Aorta (tissue), 5 donors: Measurements from ENCODE around the gene AP4M1. TPM values are rescaled to one million over a fixed set of nuclear protein-coding genes. Genes with fewer than 3 reads are reported as not detected.

ENCODE experiments used
- ATAC-seq: fragments of 200-7000 bp; cut with Tn5 transposase; one replicate; pipeline ENCODE4 v1.9.1; 2022; ENCODE audit warnings: moderate library complexity; ENCODE audit not compliant: low FRiP score
- DNase-seq, 2 donors: peaks; one replicate each; pipeline ENCODE4 v3.0.0-alpha.2; 2020
- H3K27ac ChIP-seq, 2 donors: one replicate each; pipeline ENCODE4 v1.5.1; 2013; ENCODE audit warnings: low read length in 2 of 2, mild to moderate bottlenecking in 2 of 2, moderate library complexity in 2 of 2, control low read depth in 1 of 2, inconsistent platforms in 1 of 2, low read depth in 1 of 2
- H3K27me3 ChIP-seq, 2 donors: one replicate each; pipeline ENCODE4 v1.6.1; 2013; ENCODE audit warnings: control low read depth in 1 of 2, low read length in 1 of 2, mild to moderate bottlenecking in 1 of 2, moderate library complexity in 1 of 2; ENCODE audit not compliant: insufficient read depth in 2 of 2, control insufficient read depth in 1 of 2
- H3K36me3 ChIP-seq, 2 donors: one replicate each; pipeline ENCODE4 v1.6.1; 2013; ENCODE audit warnings: control low read depth in 1 of 2, low read length in 1 of 2, mild to moderate bottlenecking in 1 of 2; ENCODE audit not compliant: insufficient read depth in 2 of 2, control insufficient read depth in 1 of 2
- H3K4me1 ChIP-seq, 2 donors: one replicate each; pipeline ENCODE4 v1.6.1; 2013; ENCODE audit warnings: low read length in 2 of 2, control low read depth in 1 of 2, mild to moderate bottlenecking in 1 of 2, moderate library complexity in 1 of 2; ENCODE audit not compliant: insufficient read depth in 2 of 2, control insufficient read depth in 1 of 2
- H3K4me3 ChIP-seq, 2 donors: one replicate each; pipeline ENCODE4 v1.5.1; 2013; ENCODE audit warnings: low read length in 2 of 2, control low read depth in 1 of 2, mild to moderate bottlenecking in 1 of 2
- H3K9me3 ChIP-seq: one replicate; pipeline ENCODE4 v1.6.1; 2013; ENCODE audit warnings: mild to moderate bottlenecking, low read length; ENCODE audit not compliant: control insufficient read depth
- WGBS, 2 donors: extraction: QIAGEN DNeasy Blood & Tissue Kit; methylation state at CpG; one replicate each; pipeline ENCODE4 v1.1.7; 2013; 5-methylcytosine and 5-hydroxymethylcytosine counted together
- intact Hi-C, 2 donors: fragments of 100-400 bp; cut with DNase I; formaldehyde crosslinking; loops; one replicate each; pipeline versions ENCODE4 v1.14.2 to v1.15.0; 2022
- polyA plus RNA-seq, 2 donors: library from polyadenylated mRNA; stranded (reverse); fragments of 200-250 nt; gene quantifications; one replicate each; pipeline ENCODE4 v1.2.3, GENCODE V29; 2013
- total RNA-seq, 2 donors: library from RNA; stranded (reverse); fragmentation: NEBNext Ultra II Directional; extraction: Animal tissue kit (Norgen Biotek cat#: 25700); gene quantifications; one replicate each; pipeline ENCODE4 v1.2.1, GENCODE V29; 2021
- donor health status: healthy with polysubstance abuse.
- donor health status: Bipolar disorder and iron deficiency.
- donor health status: DM: no; HTN: no; CAD: no.
- donor health status: DM: no; HTN: no; CAD: no.
- donor health status: DM: yes; HTN: yes; CAD: no.

The AP4M1 gene
- total and polyA plus RNA-seq, 4 donors = 8.1 to 60.9 (median 17.7) TPM

DNA sequence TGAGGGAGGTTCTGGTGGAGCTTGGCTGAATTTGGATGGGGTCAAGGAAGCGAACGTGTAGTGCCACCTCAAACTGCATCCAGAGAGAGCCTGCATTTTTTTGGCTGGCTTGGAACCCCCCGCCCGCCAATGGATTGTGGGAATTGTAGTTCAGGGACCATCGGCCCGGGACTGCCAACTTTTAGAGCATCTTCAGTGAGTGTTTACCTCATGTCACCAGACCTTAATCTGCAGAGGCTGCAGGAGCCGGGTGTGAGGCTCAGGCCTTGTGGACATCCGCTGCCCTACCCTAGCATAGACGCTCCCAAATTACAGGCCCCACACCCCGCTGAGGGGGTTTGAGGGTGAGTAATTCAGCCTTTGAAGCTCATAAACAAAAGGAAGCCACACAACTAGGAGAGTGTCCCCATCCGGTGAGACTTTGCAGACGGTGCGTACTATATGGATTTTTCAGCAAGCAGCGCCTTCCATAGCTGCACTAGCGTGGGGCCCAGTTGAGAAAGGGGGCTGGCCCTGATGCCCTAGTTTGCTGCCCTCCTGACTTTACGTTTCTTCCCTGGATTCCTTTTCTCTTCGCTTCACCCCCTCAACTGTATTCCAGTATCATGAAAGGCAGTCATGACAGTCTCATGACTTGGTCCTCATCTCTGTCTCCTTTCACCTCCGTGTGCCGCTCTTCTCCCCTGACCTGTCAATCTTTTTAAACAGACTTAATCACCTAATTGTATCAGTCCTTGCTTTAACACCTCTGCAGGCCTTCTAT is 18.7 kb downstream of the AP4M1 start:
- H3K9me3 ChIP-seq = no peaks in the 10 kb centered on the region
- intact Hi-C loops = loop anchor here in 1 of 2 donors (2.0 kb wide), 1 partner anchor 19 kb away; the partner anchor contains the start of genes AP4M1 and MCM7
- no peaks in the 10 kb centered on the region for H3K27me3 ChIP-seq
- H3K27ac ChIP-seq = peak overlapping the region in 1 of 2 donors; percentile 29
- H3K4me1 ChIP-seq = peaks cover 0 to 2% of the 10 kb centered on the region in 2 donors
- ATAC-seq = peak; percentile 83
- peak overlapping the region; percentile 55 to 71 for H3K4me3 ChIP-seq
- DNase-seq = peak; percentile 78 to 84
- no peaks in the 10 kb centered on the region for H3K36me3 ChIP-seq
- 10 to 11% methylated on average over 19 of the region's 19 CpGs for WGBS, 2 donors

DNA sequence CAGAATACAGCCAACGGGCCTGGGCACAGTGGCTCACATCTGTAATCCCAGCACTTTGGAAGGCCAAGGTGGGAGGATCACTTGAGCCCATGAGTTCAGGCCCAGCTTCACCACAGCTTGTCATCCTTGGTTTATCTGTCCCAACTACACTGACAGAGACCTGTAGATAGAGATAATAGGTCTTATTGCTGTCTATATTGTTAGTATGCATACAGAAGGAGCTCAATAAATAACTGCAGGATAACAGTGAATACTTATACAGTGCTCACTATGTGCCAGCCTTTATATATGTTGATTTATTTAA is 19.2 kb downstream of the AP4M1 start:
- Histone ChIP-seq H3K36me3 (no peaks in the 10 kb centered on the region), H3K9me3 (no peaks in the 10 kb centered on the region), H3K27ac (peak overlapping the region in 1 of 2 donors; percentile 2), H3K4me1 (peaks cover 0 to 2% of the 10 kb centered on the region in 2 donors), H3K4me3 (no peak overlapping the region), H3K27me3 (no peaks in the 10 kb centered on the region)
- 13 to 19% methylated on average over 1 of the region's 1 CpG for WGBS, 2 donors
- intact Hi-C loops = no loop called here
- no peak for ATAC-seq
- DNase-seq = no peak

DNA sequence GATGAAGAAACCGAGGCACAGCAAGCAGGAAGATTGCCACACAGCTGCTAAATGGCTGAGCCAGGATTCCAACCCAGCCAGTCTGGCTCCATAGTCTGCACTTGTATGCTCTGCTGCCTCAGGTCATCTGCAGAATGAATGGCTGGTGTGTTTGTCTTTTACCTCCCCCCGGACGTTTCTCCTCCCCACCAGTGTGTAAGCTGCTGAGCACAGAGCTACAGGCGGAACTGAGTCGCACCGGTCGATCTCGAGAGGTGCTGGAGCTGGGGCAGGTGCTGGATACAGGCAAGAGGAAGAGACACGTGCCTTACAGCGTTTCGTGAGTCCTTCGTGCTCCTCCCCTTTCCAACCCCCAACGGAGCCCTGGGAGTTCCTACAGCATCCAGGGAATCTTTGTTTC is 20.6 kb downstream of the AP4M1 start:
- no peak overlapping the region for H3K4me3 ChIP-seq
- H3K4me1 ChIP-seq = peaks cover 0 to 2% of the 10 kb centered on the region in 2 donors
- ATAC-seq = no peak
- no peak overlapping the region for H3K27ac ChIP-seq
- intact Hi-C loops = no loop called here
- 70 to 74% methylated on average over 12 to 13 of the region's 13 CpGs for WGBS, 2 donors
- H3K9me3 ChIP-seq = no peaks in the 10 kb centered on the region
- H3K36me3 ChIP-seq = no peaks in the 10 kb centered on the region
- no peak for DNase-seq
- H3K27me3 ChIP-seq = no peaks in the 10 kb centered on the region

GRCh38 chr7:100122568-100122967 is 21.1 kb downstream of the AP4M1 start:
- no peak overlapping the region for H3K27ac ChIP-seq
- ATAC-seq = no peak
- WGBS, 2 donors = 90 to 100% methylated on average over 1 of the region's 1 CpG
- intact Hi-C loops = no loop called here
- H3K9me3 ChIP-seq = no peaks in the 10 kb centered on the region
- no peak for DNase-seq
- H3K4me3 ChIP-seq = no peak overlapping the region
- H3K4me1 ChIP-seq = peaks cover 0 to 2% of the 10 kb centered on the region in 2 donors
- H3K36me3 ChIP-seq = no peaks in the 10 kb centered on the region
- no peaks in the 10 kb centered on the region for H3K27me3 ChIP-seq

DNA sequence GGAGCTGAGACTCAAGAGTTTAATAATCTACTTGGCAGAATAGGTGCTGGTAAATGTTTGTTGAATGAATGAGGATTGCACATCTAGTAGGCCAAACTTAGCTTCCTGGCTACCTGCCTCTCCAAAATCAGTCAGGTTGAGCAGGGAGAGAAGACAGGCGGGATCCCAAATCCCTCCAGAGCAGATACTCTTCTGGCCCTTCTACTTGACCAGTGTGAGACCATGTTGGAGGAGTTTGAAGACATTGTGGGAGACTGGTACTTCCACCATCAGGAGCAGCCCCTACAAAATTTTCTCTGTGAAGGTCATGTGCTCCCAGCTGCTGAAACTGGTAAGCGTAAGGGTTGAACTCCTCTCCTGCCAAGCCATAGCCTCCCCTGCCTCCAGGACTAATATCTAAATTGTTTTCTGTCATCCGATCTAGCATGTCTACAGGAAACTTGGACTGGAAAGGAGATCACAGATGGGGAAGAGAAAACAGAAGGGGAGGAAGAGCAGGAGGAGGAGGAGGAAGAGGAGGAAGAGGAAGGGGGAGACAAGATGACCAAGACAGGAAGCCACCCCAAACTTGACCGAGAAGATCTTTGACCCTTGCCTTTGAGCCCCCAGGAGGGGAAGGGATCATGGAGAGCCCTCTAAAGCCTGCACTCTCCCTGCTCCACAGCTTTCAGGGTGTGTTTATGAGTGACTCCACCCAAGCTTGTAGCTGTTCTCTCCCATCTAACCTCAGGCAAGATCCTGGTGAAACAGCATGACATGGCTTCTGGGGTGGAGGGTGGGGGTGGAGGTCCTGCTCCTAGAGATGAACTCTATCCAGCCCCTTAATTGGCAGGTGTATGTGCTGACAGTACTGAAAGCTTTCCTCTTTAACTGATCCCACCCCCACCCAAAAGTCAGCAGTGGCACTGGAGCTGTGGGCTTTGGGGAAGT is 23.1 kb downstream of the AP4M1 start:
- 85% methylated on average over 4 of the region's 4 CpGs for WGBS, 2 donors
- DNase-seq = no peak
- intact Hi-C loops = loop anchor here in 1 of 2 donors (5.0 kb wide), 1 partner anchor 32 kb away; no protein-coding TSS in a partner anchor
- Histone ChIP-seq H3K27ac (no peak overlapping the region), H3K27me3 (no peaks in the 10 kb centered on the region), H3K4me3 (no peak overlapping the region), H3K9me3 (no peaks in the 10 kb centered on the region), H3K36me3 (no peaks in the 10 kb centered on the region), H3K4me1 (peaks cover 0 to 2% of the 10 kb centered on the region in 2 donors)
- ATAC-seq = no peak

DNA sequence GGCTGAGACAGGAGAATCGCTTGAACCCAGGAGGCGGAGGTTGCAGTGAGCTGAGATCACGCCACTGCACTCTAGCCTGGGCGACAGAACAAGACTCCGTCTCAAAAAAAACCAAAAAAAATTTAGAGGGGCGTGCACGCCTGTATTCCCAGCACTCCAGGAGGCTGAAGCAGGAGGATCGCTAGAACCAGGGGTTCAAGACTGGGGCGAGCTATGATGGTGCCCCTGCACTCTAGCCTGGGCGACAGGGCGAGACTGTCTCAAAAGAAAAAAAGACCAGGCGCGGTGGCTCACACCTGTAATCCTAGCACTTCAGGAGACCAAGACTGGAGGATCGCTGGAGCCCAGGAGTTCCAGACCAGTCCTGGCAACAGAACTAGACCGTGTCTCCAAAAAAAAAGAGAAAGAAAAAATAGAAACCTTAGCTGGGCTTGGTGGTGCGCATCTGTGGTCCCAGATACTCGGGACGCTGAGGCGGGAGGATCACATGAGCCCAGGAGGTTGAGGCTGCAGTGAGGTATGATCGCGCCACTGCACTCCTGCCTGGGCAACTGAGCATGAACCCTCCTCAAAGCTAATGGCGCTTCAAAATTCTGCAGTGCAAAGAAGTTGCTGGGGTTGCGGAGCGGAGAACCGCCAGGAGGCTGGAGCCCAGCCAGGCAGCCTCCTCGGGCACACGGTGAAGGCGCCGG is 24.9 kb downstream of the AP4M1 start:
- Histone ChIP-seq H3K4me1 (no peaks in the 10 kb centered on the region), H3K27ac (peak overlapping the region in 1 of 2 donors; percentile 83), H3K27me3 (no peaks in the 10 kb centered on the region), H3K36me3 (no peaks in the 10 kb centered on the region), H3K9me3 (no peaks in the 10 kb centered on the region), H3K4me3 (peak overlapping the region; percentile 50 to 80)
- ATAC-seq (peak; percentile 39), DNase-seq (peak in 1 of 2 donors; percentile 75)
- intact Hi-C loops = loop anchor here in 1 of 2 donors (2.0 to 5.0 kb wide), 2 partner anchors 26 to 34 kb away; partner anchors contain the start of genes AP4M1 and MCM7
- 13% methylated on average over 29 of the region's 29 CpGs for WGBS, 2 donors

- intact Hi-C loops = loop anchor here in 1 of 2 donors (2.0 to 5.0 kb wide), 2 partner anchors 26 to 35 kb away; partner anchors contain the start of genes AP4M1 and MCM7
Measured at GRCh38 chr7:100126931-100127865, 25.8 kb downstream of the AP4M1 start, which contains the start of gene MBLAC1. MBLAC1 (plus strand) TSS chr7:100126967; CDS start chr7:100127396, 429 bp downstream.

More at GRCh38 chr7:100126931-100127865, 25.8 kb downstream of the AP4M1 start, which contains the start of gene MBLAC1:
- Histone ChIP-seq H3K27ac (peak within 1 kb of the TSS in 1 of 2 donors; percentile 83), H3K36me3 (no peaks in the 10 kb centered on the region), H3K9me3 (no peaks in the 10 kb centered on the region), H3K4me3 (peak within 1 kb of the TSS; percentile 50 to 80), H3K27me3 (no peaks in the 10 kb centered on the region), H3K4me1 (no peaks in the 10 kb centered on the region)
- 0% methylated on average over 71 to 85 of the region's 85 CpGs for WGBS, 2 donors
- ATAC-seq (peak; percentile 97), DNase-seq (peak; percentile 92 to 95)
